Osteocyte (in vitro differentiated cells): ENCODE data around the gene COL23A1. TPM values are rescaled to one million over a fixed set of nuclear protein-coding genes. Genes with fewer than 3 reads are reported as not detected.

Experiments used
- DNase-seq: peaks from one replicate; pipeline ENCODE4 v3.0.0; 2021; ENCODE audit warnings: mixed read lengths; ENCODE audit not compliant: unreplicated experiment; ENCODE audit errors: extremely low spot score
- H3K27ac Mint-ChIP-seq: one replicate; pipeline ENCODE4 v1.8.0; 2021; ENCODE audit warnings: mild to moderate bottlenecking, mixed read lengths; ENCODE audit not compliant: unreplicated experiment
- H3K27me3 Mint-ChIP-seq: one replicate; pipeline ENCODE4 v1.8.0; 2021; ENCODE audit warnings: mixed read lengths; ENCODE audit not compliant: unreplicated experiment
- H3K36me3 Mint-ChIP-seq: one replicate; pipeline ENCODE4 v1.8.0; 2021; ENCODE audit warnings: mixed read lengths; ENCODE audit not compliant: unreplicated experiment
- H3K4me1 Mint-ChIP-seq: one replicate; pipeline ENCODE4 v1.8.0; 2021; ENCODE audit warnings: mixed read lengths; ENCODE audit not compliant: unreplicated experiment
- H3K4me3 Mint-ChIP-seq: one replicate; pipeline ENCODE4 v1.8.0; 2021; ENCODE audit warnings: mild to moderate bottlenecking, moderate library complexity, mixed read lengths; ENCODE audit not compliant: unreplicated experiment
- H3K9me3 Mint-ChIP-seq: one replicate; pipeline ENCODE4 v1.8.0; 2021; ENCODE audit warnings: mixed read lengths; ENCODE audit not compliant: unreplicated experiment
- CTCF ChIP-seq: fragments of 200-600 bp; sonication (generic); IDR thresholded peaks from 2 replicates; pipeline ENCODE4 v1.5.0; 2021; ENCODE audit warnings: antibody characterized with exemption, mild to moderate bottlenecking, moderate library complexity
- total RNA-seq: library from RNA; stranded (reverse); gene quantifications from 2 replicates; pipeline ENCODE4 v1.2.1, GENCODE V29; 2021

Gene COL23A1
- total RNA-seq, 1 donor from 2014 or later, result not detected

- Mint-ChIP-seq H3K36me3 (no peaks in the 10 kb centered on the region), H3K4me1 (no peaks in the 10 kb centered on the region), H3K9me3 (peaks cover 39% of the 10 kb centered on the region), H3K27ac (no peak overlapping the region), H3K4me3 (no peak overlapping the region), H3K27me3 (no peaks in the 10 kb centered on the region)
- no peak for TF ChIP-seq CTCF
- no peak for DNase-seq
Observed at GRCh38 chr5:178516504-178517235, 73.5 kb downstream of the COL23A1 start.

DNA sequence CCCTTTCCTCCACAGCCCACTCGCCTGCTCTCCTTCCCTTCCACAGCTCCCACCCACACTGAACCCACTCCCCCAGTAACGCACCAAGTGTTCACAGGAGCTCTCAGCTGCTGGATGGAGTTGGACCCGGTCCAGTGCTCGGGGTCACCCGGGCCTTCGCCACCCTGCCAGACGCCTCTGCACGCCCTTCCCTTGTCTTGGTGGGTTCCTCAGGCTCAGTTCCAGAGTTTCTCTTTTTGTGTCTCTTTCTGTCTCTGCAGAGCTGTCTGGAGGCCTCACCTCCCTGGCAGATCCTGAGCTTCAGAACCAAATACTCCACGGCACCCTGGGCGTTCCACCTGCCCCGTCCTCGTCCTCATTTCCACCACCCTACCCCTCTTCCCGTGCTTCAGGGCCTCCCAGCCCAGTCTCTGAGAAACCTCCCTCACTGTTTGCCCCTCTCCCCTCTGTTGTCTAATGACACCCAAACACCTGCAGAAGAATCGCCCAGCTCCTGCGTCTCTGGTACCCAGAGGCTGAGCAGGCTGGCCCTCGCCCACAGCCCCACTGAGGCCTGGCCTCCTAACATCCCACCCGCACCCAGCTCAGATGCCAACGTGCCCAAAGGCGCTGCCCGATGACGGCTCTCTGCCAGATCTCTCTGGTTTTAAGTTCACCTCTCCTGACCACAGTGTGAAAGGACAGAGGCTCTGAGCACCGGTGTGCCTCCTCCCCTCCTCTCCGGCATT, 74.3 kb downstream of the COL23A1 start:
- no peak overlapping the region for H3K4me3 Mint-ChIP-seq
- no peaks in the 10 kb centered on the region for H3K4me1 Mint-ChIP-seq
- no peaks in the 10 kb centered on the region for H3K27me3 Mint-ChIP-seq
- no peak for DNase-seq
- peaks cover 36% of the 10 kb centered on the region for H3K9me3 Mint-ChIP-seq
- no peak for TF ChIP-seq CTCF
- H3K27ac Mint-ChIP-seq, result no peak overlapping the region
- H3K36me3 Mint-ChIP-seq, result no peaks in the 10 kb centered on the region

DNA sequence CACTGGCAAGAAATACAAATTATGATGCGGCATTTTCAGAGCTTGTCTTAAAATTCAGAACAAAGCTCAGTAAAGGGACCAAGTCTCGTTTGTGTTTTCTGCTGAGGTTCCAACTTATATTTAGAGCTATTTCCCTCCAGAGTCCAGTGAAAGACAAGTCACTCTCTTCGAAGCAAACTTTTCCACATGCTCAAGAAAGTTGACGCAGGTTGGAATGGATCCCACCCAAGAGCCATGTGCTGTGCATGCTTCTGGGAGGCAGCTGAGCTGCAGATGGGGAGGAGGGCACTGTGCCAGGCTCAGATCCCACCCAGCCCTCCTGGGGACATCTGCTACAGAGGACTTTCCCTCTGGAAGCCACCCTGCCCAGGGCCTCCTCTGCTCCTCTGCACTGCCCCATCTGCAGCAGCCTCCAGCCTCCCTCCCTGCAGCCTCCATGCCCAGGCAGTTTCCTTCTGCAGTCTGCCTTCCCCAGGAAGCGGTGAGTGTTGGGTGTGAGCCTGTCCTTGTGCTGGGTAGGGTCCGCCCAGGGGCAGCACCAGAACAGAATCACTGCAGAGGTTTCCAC, 75.3 kb downstream of the COL23A1 start:
- H3K27me3 Mint-ChIP-seq, result no peaks in the 10 kb centered on the region
- no peak overlapping the region for H3K27ac Mint-ChIP-seq
- no peak for TF ChIP-seq CTCF

GRCh38 chr5:178511172-178511571, 79.0 kb downstream of the COL23A1 start:
- Mint-ChIP-seq H3K4me1 (no peaks in the 10 kb centered on the region), H3K27me3 (no peaks in the 10 kb centered on the region), H3K36me3 (no peaks in the 10 kb centered on the region), H3K9me3 (peaks cover 36% of the 10 kb centered on the region), H3K27ac (no peak overlapping the region), H3K4me3 (no peak overlapping the region)
- no peak for TF ChIP-seq CTCF
- DNase-seq, result no peak

More for the DNA sequence above, 75.3 kb downstream of the COL23A1 start:
- Mint-ChIP-seq H3K9me3 (peaks cover 31% of the 10 kb centered on the region), H3K36me3 (no peaks in the 10 kb centered on the region), H3K4me3 (no peak overlapping the region), H3K4me1 (no peaks in the 10 kb centered on the region)
- no peak for DNase-seq

GRCh38 chr5:178509491-178510057, 80.6 kb downstream of the COL23A1 start:
- no peak overlapping the region for H3K4me3 Mint-ChIP-seq
- TF ChIP-seq CTCF, result no peak

More at GRCh38 chr5:178509491-178510057, 80.6 kb downstream of the COL23A1 start:
- Mint-ChIP-seq H3K4me1 (no peaks in the 10 kb centered on the region), H3K36me3 (no peaks in the 10 kb centered on the region), H3K27me3 (no peaks in the 10 kb centered on the region), H3K27ac (no peak overlapping the region), H3K9me3 (peaks cover 29% of the 10 kb centered on the region)
- DNase-seq, result no peak
